Activated T-helper 2 cell treated with anti-CD3 and anti-CD28 coated beads, Interferon-gamma antibody, Interleukin-2, Interleukin-4, amounts not matched to agents 10 μg/mL and 5 μg/mL and 100 μg/mL, durations not matched to agents 14 hours and 24 hours and 36 hours (primary cell): Measurements from ENCODE around the gene IKZF2. TPM values are rescaled to one million over a fixed set of nuclear protein-coding genes. Genes with fewer than 3 reads are reported as not detected.

Experiments
- DNase-seq: peaks from one replicate; pipeline ENCODE4 v3.0.0; 2021; ENCODE audit warnings: low spot score
- H3K27ac Mint-ChIP-seq: one replicate; pipeline ENCODE4 v1.8.0; 2021; ENCODE audit warnings: mixed read lengths
- H3K27me3 Mint-ChIP-seq: one replicate; pipeline ENCODE4 v1.8.0; 2021; ENCODE audit warnings: low read depth, mixed read lengths
- H3K36me3 Mint-ChIP-seq: one replicate; pipeline ENCODE4 v1.8.0; 2021; ENCODE audit warnings: low read depth, mixed read lengths
- H3K4me1 Mint-ChIP-seq: one replicate; pipeline ENCODE4 v1.8.0; 2021; ENCODE audit warnings: low read depth, mixed read lengths
- H3K4me3 Mint-ChIP-seq: one replicate; pipeline ENCODE4 v1.8.0; 2021; ENCODE audit warnings: low read depth, mild to moderate bottlenecking, moderate library complexity, mixed read lengths
- H3K9me3 Mint-ChIP-seq: one replicate; pipeline ENCODE4 v1.8.0; 2021; ENCODE audit warnings: mixed read lengths
- intact Hi-C: fragments of 100-400 bp; cut with micrococcal nuclease; formaldehyde crosslinking; loops from one replicate; pipeline ENCODE4 v1.15.1; 2023
- total RNA-seq: library from RNA; stranded (reverse); gene quantifications from 2 replicates; pipeline ENCODE4 v1.2.3, GENCODE V29; 2022

Gene IKZF2
- total RNA-seq, 1 donor from 2014 or later: 13.4 TPM

- Mint-ChIP-seq H3K27ac (no peak overlapping the region), H3K9me3 (no peaks in the 10 kb centered on the region), H3K27me3 (peaks cover 19% of the 10 kb centered on the region), H3K4me1 (peaks cover 7% of the 10 kb centered on the region), H3K36me3 (no peaks in the 10 kb centered on the region), H3K4me3 (no peak overlapping the region)
- intact Hi-C loops: no loop called here
- DNase-seq: no peak
These were observed 155.5 kb downstream of the IKZF2 start for GRCh38 chr2:212995920-212996319.

- no peak for DNase-seq
- H3K27me3 Mint-ChIP-seq: peaks cover 19% of the 10 kb centered on the region
- H3K36me3 Mint-ChIP-seq: no peaks in the 10 kb centered on the region
- no peak overlapping the region for H3K4me3 Mint-ChIP-seq
- H3K9me3 Mint-ChIP-seq: no peaks in the 10 kb centered on the region
- intact Hi-C loops: no loop called here
- H3K27ac Mint-ChIP-seq: no peak overlapping the region
- peaks cover 4% of the 10 kb centered on the region for H3K4me1 Mint-ChIP-seq
These were observed 156.4 kb downstream of the IKZF2 start for GRCh38 chr2:212994976-212995375.

- intact Hi-C loops: no loop called here
- DNase-seq: no peak
- H3K4me1 Mint-ChIP-seq: peaks cover under 1% of the 10 kb centered on the region
- no peak overlapping the region for H3K27ac Mint-ChIP-seq
- no peaks in the 10 kb centered on the region for H3K36me3 Mint-ChIP-seq
- peaks cover 14% of the 10 kb centered on the region for H3K27me3 Mint-ChIP-seq
- no peaks in the 10 kb centered on the region for H3K9me3 Mint-ChIP-seq
- no peak overlapping the region for H3K4me3 Mint-ChIP-seq
These were observed 160.3 kb downstream of the IKZF2 start for GRCh38 chr2:212991120-212991519.

- H3K27ac Mint-ChIP-seq: no peak overlapping the region
- no peak for DNase-seq
- no peak overlapping the region for H3K4me3 Mint-ChIP-seq
- intact Hi-C loops: no loop called here
- H3K36me3 Mint-ChIP-seq: no peaks in the 10 kb centered on the region
- H3K27me3 Mint-ChIP-seq: peaks cover 14% of the 10 kb centered on the region
- no peaks in the 10 kb centered on the region for H3K4me1 Mint-ChIP-seq
- H3K9me3 Mint-ChIP-seq: no peaks in the 10 kb centered on the region
These were observed 160.7 kb downstream of the IKZF2 start for GRCh38 chr2:212990697-212991096.

GRCh38 chr2:212987492-212987891 is 163.9 kb downstream of the IKZF2 start:
- Mint-ChIP-seq H3K36me3 (no peaks in the 10 kb centered on the region), H3K27me3 (peaks cover 6% of the 10 kb centered on the region), H3K4me1 (no peaks in the 10 kb centered on the region), H3K9me3 (no peaks in the 10 kb centered on the region), H3K4me3 (no peak overlapping the region), H3K27ac (no peak overlapping the region)
- no peak for DNase-seq
- intact Hi-C loops: no loop called here

GRCh38 chr2:212984129-212984528 is 167.3 kb downstream of the IKZF2 start:
- Mint-ChIP-seq H3K27ac (no peak overlapping the region), H3K36me3 (no peaks in the 10 kb centered on the region), H3K27me3 (peaks cover 5% of the 10 kb centered on the region), H3K9me3 (no peaks in the 10 kb centered on the region), H3K4me3 (no peak overlapping the region), H3K4me1 (peaks cover 12% of the 10 kb centered on the region)
- intact Hi-C loops: no loop called here
- DNase-seq: no peak

- intact Hi-C loops: no loop called here
- peaks cover 13% of the 10 kb centered on the region for H3K27me3 Mint-ChIP-seq
- H3K36me3 Mint-ChIP-seq: peaks cover 8% of the 10 kb centered on the region
- no peak overlapping the region for H3K4me3 Mint-ChIP-seq
- H3K4me1 Mint-ChIP-seq: peaks cover 25% of the 10 kb centered on the region
- DNase-seq: no peak
- H3K9me3 Mint-ChIP-seq: no peaks in the 10 kb centered on the region
- H3K27ac Mint-ChIP-seq: peak overlapping the region; percentile 10
These were observed 171.6 kb downstream of the IKZF2 start for GRCh38 chr2:212979799-212980198.

- Mint-ChIP-seq H3K27me3 (peaks cover 15% of the 10 kb centered on the region), H3K9me3 (no peaks in the 10 kb centered on the region), H3K4me1 (peaks cover 27% of the 10 kb centered on the region), H3K27ac (no peak overlapping the region), H3K4me3 (no peak overlapping the region), H3K36me3 (peaks cover 8% of the 10 kb centered on the region)
- DNase-seq: no peak
- intact Hi-C loops: no loop called here
These were observed 172.3 kb downstream of the IKZF2 start for GRCh38 chr2:212979046-212979612.

GRCh38 chr2:212977152-212977551 is 174.3 kb downstream of the IKZF2 start:
- peaks cover 27% of the 10 kb centered on the region for H3K4me1 Mint-ChIP-seq
- peaks cover 18% of the 10 kb centered on the region for H3K27me3 Mint-ChIP-seq
- no peaks in the 10 kb centered on the region for H3K9me3 Mint-ChIP-seq
- peaks cover 8% of the 10 kb centered on the region for H3K36me3 Mint-ChIP-seq
- H3K4me3 Mint-ChIP-seq: no peak overlapping the region
- intact Hi-C loops: no loop called here
- H3K27ac Mint-ChIP-seq: no peak overlapping the region
- no peak for DNase-seq

- no peak for DNase-seq
- intact Hi-C loops: no loop called here
- Mint-ChIP-seq H3K36me3 (peaks cover 9% of the 10 kb centered on the region), H3K4me3 (no peak overlapping the region), H3K9me3 (no peaks in the 10 kb centered on the region), H3K27me3 (peaks cover 18% of the 10 kb centered on the region), H3K27ac (no peak overlapping the region), H3K4me1 (peaks cover 30% of the 10 kb centered on the region)
These were observed 176.1 kb downstream of the IKZF2 start for GRCh38 chr2:212975333-212975732.

GRCh38 chr2:212974692-212975091 is 176.7 kb downstream of the IKZF2 start:
- Mint-ChIP-seq H3K4me1 (peaks cover 29% of the 10 kb centered on the region), H3K9me3 (no peaks in the 10 kb centered on the region), H3K27me3 (peaks cover 18% of the 10 kb centered on the region), H3K4me3 (no peak overlapping the region), H3K27ac (no peak overlapping the region), H3K36me3 (peaks cover 12% of the 10 kb centered on the region)
- DNase-seq: no peak
- intact Hi-C loops: no loop called here

- peaks cover 15% of the 10 kb centered on the region for H3K27me3 Mint-ChIP-seq
- H3K9me3 Mint-ChIP-seq: no peaks in the 10 kb centered on the region
- DNase-seq: no peak
- intact Hi-C loops: no loop called here
- no peak overlapping the region for H3K27ac Mint-ChIP-seq
- peaks cover 12% of the 10 kb centered on the region for H3K36me3 Mint-ChIP-seq
- no peak overlapping the region for H3K4me3 Mint-ChIP-seq
- peaks cover 31% of the 10 kb centered on the region for H3K4me1 Mint-ChIP-seq
These were observed 178.1 kb downstream of the IKZF2 start for GRCh38 chr2:212973347-212973746.

GRCh38 chr2:212970132-212970531 is 181.3 kb downstream of the IKZF2 start:
- H3K9me3 Mint-ChIP-seq: no peaks in the 10 kb centered on the region
- H3K4me1 Mint-ChIP-seq: peaks cover 33% of the 10 kb centered on the region
- intact Hi-C loops: no loop called here
- H3K27me3 Mint-ChIP-seq: peaks cover 5% of the 10 kb centered on the region
- H3K4me3 Mint-ChIP-seq: no peak overlapping the region
- H3K27ac Mint-ChIP-seq: no peak overlapping the region
- DNase-seq: no peak
- H3K36me3 Mint-ChIP-seq: peaks cover 4% of the 10 kb centered on the region
